T-helper 1 cell treated with Interleukin-12 subunit alpha and Interleukin-12 subunit beta and Interleukin-4 antibody, amounts not matched to agents 30 μg/mL and 1 μg/mL, for 36 hours (primary cell): ENCODE data around the gene MT1HL1.
"Not testable (repeated sequence)": the region's sequence is repeated elsewhere in the genome, so short reads cannot be mapped to it uniquely, and the experiment has no call there.

ENCODE experiments used
- H3K27ac Mint-ChIP-seq: one replicate; pipeline ENCODE4 v1.8.0; 2021; ENCODE audit warnings: mild to moderate bottlenecking, mixed read lengths
- H3K27me3 Mint-ChIP-seq: one replicate; pipeline ENCODE4 v1.8.0; 2021; ENCODE audit warnings: low read depth, mixed read lengths
- H3K36me3 Mint-ChIP-seq: one replicate; pipeline ENCODE4 v1.8.0; 2021; ENCODE audit warnings: low read depth, mixed read lengths
- H3K4me1 Mint-ChIP-seq: one replicate; pipeline ENCODE4 v1.8.0; 2021; ENCODE audit warnings: low read depth, mixed read lengths
- H3K4me3 Mint-ChIP-seq: one replicate; pipeline ENCODE4 v1.8.0; 2021; ENCODE audit warnings: mild to moderate bottlenecking, moderate library complexity, mixed read lengths
- H3K9me3 Mint-ChIP-seq: one replicate; pipeline ENCODE4 v1.8.0; 2021; ENCODE audit warnings: mixed read lengths

MT1HL1 gene

DNA sequence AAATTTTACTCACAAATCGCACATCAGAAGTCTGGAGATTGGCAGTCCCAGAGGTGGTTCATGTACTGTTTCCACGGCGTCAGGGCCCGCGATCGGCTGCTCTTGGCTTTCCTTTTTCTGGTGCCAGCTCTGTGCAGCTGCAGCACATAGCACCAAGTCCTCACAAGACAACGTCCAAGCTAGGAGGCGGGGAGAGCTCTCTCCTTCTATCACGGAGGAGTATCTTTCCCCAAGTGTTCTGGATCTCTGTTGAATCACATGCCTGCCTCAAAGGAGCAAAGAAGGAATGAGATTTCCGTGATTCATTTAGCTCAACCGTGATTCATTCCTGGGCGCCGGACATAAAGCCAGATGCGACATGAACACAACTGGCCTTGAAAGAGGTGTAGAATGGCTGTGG, 25.5 kb downstream of the MT1HL1 start:
- H3K9me3 Mint-ChIP-seq: no peaks in the 10 kb centered on the region
- H3K27ac Mint-ChIP-seq: no peak overlapping the region
- H3K27me3 Mint-ChIP-seq: no peaks in the 10 kb centered on the region
- H3K4me3 Mint-ChIP-seq: no peak overlapping the region
- no peaks in the 10 kb centered on the region for H3K4me1 Mint-ChIP-seq
- no peaks in the 10 kb centered on the region for H3K36me3 Mint-ChIP-seq

GRCh38 chr1:236975461-236975860, 28.8 kb downstream of the MT1HL1 start:
- H3K4me3 Mint-ChIP-seq: no peak overlapping the region
- no peaks in the 10 kb centered on the region for H3K9me3 Mint-ChIP-seq
- H3K36me3 Mint-ChIP-seq: no peaks in the 10 kb centered on the region
- no peaks in the 10 kb centered on the region for H3K27me3 Mint-ChIP-seq
- no peak overlapping the region for H3K27ac Mint-ChIP-seq
- H3K4me1 Mint-ChIP-seq: no peaks in the 10 kb centered on the region

DNA sequence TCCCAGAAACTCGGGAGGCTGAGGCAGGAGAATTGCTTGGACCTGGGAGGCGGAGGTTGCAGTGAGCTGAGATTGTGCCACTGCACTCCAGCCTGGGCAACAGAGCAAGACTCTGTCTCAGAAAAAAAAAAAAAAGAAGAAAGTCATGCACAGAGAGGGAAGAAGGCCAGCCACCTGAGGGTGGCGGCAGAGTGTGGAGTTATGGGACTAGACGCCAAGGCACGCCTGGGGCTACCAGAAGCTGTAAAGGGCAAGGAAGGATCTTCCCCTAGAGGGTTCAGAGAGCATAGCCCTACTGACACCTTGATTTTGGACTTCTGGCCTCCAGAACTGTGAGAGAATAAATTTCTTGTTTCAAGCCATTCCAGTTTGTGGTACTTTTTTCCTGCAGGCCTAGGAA, 30.2 kb downstream of the MT1HL1 start:
- H3K4me1 Mint-ChIP-seq, H3K27ac Mint-ChIP-seq, H3K36me3 Mint-ChIP-seq, H3K4me3 Mint-ChIP-seq, H3K27me3 Mint-ChIP-seq, H3K9me3 Mint-ChIP-seq: not testable (repeated sequence)

GRCh38 chr1:236966636-236967035, 37.6 kb downstream of the MT1HL1 start:
- Mint-ChIP-seq H3K27me3 (no peaks in the 10 kb centered on the region), H3K27ac (no peak overlapping the region), H3K9me3 (peaks cover 2% of the 10 kb centered on the region), H3K36me3 (no peaks in the 10 kb centered on the region), H3K4me1 (no peaks in the 10 kb centered on the region), H3K4me3 (no peak overlapping the region)

GRCh38 chr1:236963920-236964319, 40.3 kb downstream of the MT1HL1 start:
- Mint-ChIP-seq H3K27ac (no peak overlapping the region), H3K9me3 (peaks cover 12% of the 10 kb centered on the region), H3K27me3 (no peaks in the 10 kb centered on the region), H3K4me3 (no peak overlapping the region), H3K36me3 (no peaks in the 10 kb centered on the region), H3K4me1 (no peaks in the 10 kb centered on the region)

DNA sequence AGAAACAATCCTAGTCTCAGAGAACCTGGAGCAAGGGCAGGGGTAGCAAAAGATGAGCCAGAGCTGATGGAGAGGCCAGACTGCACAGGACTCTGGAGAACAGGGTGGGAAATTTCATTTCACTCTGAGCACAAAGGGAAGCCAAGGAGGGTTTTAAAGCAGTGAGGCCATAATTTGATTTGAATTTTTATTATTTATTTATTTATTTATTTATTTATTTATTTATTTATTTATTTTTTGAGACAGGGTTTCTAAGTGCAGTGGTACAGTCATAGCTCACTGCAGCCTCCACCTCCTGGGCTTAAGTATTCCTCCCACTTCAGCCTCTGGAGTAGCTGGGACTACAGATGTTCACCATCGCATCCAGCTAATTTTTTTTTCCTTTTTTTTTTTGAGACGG, 45.1 kb downstream of the MT1HL1 start:
- H3K4me3 Mint-ChIP-seq: no peak overlapping the region
- no peaks in the 10 kb centered on the region for H3K4me1 Mint-ChIP-seq
- no peaks in the 10 kb centered on the region for H3K36me3 Mint-ChIP-seq
- no peak overlapping the region for H3K27ac Mint-ChIP-seq
- H3K27me3 Mint-ChIP-seq: no peaks in the 10 kb centered on the region
- peaks cover 16% of the 10 kb centered on the region for H3K9me3 Mint-ChIP-seq

- no peaks in the 10 kb centered on the region for H3K36me3 Mint-ChIP-seq
- peaks cover 16% of the 10 kb centered on the region for H3K9me3 Mint-ChIP-seq
- H3K27ac Mint-ChIP-seq: no peak overlapping the region
- H3K4me1 Mint-ChIP-seq: no peaks in the 10 kb centered on the region
- no peak overlapping the region for H3K4me3 Mint-ChIP-seq
- no peaks in the 10 kb centered on the region for H3K27me3 Mint-ChIP-seq
These were observed 47.0 kb downstream of the MT1HL1 start for GRCh38 chr1:236957235-236957634.
